Measurements from ENCODE around the gene SOCS1. TPM values are rescaled to one million over a fixed set of nuclear protein-coding genes. Genes with fewer than 3 reads are reported as not detected.
A peak's percentile ranks its signal among the peaks of the same experiment; 100 is the strongest.

SOCS1 gene
- polyA plus RNA-seq, 1 of the 3 experiments (the other 2 are of a cell fraction), result 8.6 TPM

GRCh38 chr16:11259655-11260595, 3.9 kb upstream of the SOCS1 start:
- no peak for DNase-seq
- H2AFZ ChIP-seq (ENCODE audit: low read depth), result no peak overlapping the region
- no peaks in the 10 kb centered on the region for H3K9me3 ChIP-seq
- 87% methylated on average over 12 of the region's 12 CpGs for WGBS (ENCODE audit: low lambda C conversion rate)
- TF ChIP-seq YY1 (IDR thresholded peaks at IDR 0.05; ENCODE audit: low read depth), result no peak
- H3K4me2 ChIP-seq, result no peak overlapping the region
- ChIA-PET POLR2A (interaction anchor here (0.6 to 1.3 kb wide), 4 partner anchors 38 to 309 kb away, joined by 3 to 4 read pairs (median 3); no protein-coding TSS in a partner anchor), CTCF (interaction anchor here (1.0 to 14.4 kb wide), 6 partner anchors 37 to 306 kb away, joined by 3 to 318 read pairs (median 5); no protein-coding TSS in a partner anchor)
- peaks cover 6% of the 10 kb centered on the region for H4K20me1 ChIP-seq (ENCODE audit: insufficient read depth)
- no peaks in the 10 kb centered on the region for H3K36me3 ChIP-seq (replicated peaks in 1 of 2; ENCODE audit: control insufficient read depth in 1 of 2, insufficient read depth in 2 of 2, low read length in 1 of 2)
- no peaks in the 10 kb centered on the region for H3K27me3 ChIP-seq (ENCODE audit: insufficient read depth)
- H3K9ac ChIP-seq, result no peak overlapping the region
- H3K27ac ChIP-seq (ENCODE audit: low read depth in 2 of 2, low read length in 1 of 2), result no peak overlapping the region
- no peaks in the 10 kb centered on the region for H3K9me2 ChIP-seq
- no peak overlapping the region for H3K4me3 ChIP-seq (ENCODE audit: low read depth in 2 of 2, low read length in 1 of 2)
- peaks cover 4% of the 10 kb centered on the region for H3F3A ChIP-seq (replicated peaks; ENCODE audit: insufficient read depth)
- H3K79me2 ChIP-seq (ENCODE audit: insufficient read depth), result peaks cover 7% of the 10 kb centered on the region; the same call in 1 of the 2 replicates
- peaks cover 0 to 21% of the 10 kb centered on the region in 2 experiments; a peak in 1 of 4 replicates for H3K4me1 ChIP-seq (ENCODE audit: control insufficient read depth in 1 of 2, insufficient read depth in 2 of 2, low read depth in 1 of 2, low read length in 1 of 2)

- H3K27me3 ChIP-seq (ENCODE audit: insufficient read depth), result no peaks in the 10 kb centered on the region
- H3K4me1 ChIP-seq (ENCODE audit: control insufficient read depth in 1 of 2, insufficient read depth in 2 of 2, low read depth in 1 of 2, low read length in 1 of 2), result peaks cover 4 to 27% of the 10 kb centered on the region in 2 experiments; a peak in 3 of 4 replicates
- H3K9me2 ChIP-seq, result no peaks in the 10 kb centered on the region
- H3F3A ChIP-seq (replicated peaks; ENCODE audit: insufficient read depth), result peaks cover 10% of the 10 kb centered on the region
- H3K4me2 ChIP-seq, result no peak overlapping the region
- TF ChIP-seq, protein P1, sequence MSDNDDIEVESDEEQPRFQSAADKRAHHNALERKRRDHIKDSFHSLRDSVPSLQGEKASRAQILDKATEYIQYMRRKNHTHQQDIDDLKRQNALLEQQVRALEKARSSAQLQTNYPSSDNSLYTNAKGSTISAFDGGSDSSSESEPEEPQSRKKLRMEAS (IDR thresholded peaks at IDR 0.05; ENCODE audit: low read depth), result no peak
- TF ChIP-seq MXI1 (IDR thresholded peaks at IDR 0.05; ENCODE audit: low read depth, low read length), result 0 out of 2 replicates have a peak, but pooled peaks have one; percentile 19
- no peak for TF ChIP-seq TCF12 (IDR thresholded peaks at IDR 0.05)
- TF ChIP-seq NRF1 (IDR thresholded peaks at IDR 0.05; ENCODE audit: low read depth, low read length), result no peak
- H3K36me3 ChIP-seq (replicated peaks in 1 of 2; ENCODE audit: control insufficient read depth in 1 of 2, insufficient read depth in 2 of 2, low read length in 1 of 2), result no peaks in the 10 kb centered on the region
- DNase-seq, result peak; percentile 50
- peaks cover 17% of the 10 kb centered on the region for H4K20me1 ChIP-seq (ENCODE audit: insufficient read depth)
- peaks cover 18% of the 10 kb centered on the region for H3K79me2 ChIP-seq (ENCODE audit: insufficient read depth)
- no peak overlapping the region for H3K27ac ChIP-seq (ENCODE audit: low read depth in 2 of 2, low read length in 1 of 2)
- POLR2A ChIA-PET, result interaction anchor here (0.6 to 1.3 kb wide), 3 partner anchors 39 to 295 kb away, joined by 3 to 4 read pairs (median 3); no protein-coding TSS in a partner anchor
- H3K9me3 ChIP-seq, result no peaks in the 10 kb centered on the region
- CTCF ChIA-PET, result interaction anchor here (1.0 to 14.4 kb wide), 10 partner anchors 14 to 308 kb away, joined by 3 to 318 read pairs (median 8); partner anchors contain the start of gene PRM3
- H3K4me3 ChIP-seq (ENCODE audit: low read depth in 2 of 2, low read length in 1 of 2), result no peak overlapping the region
- H2AFZ ChIP-seq (ENCODE audit: low read depth), result no peak overlapping the region
- 74% methylated on average over 8 of the region's 15 CpGs for WGBS (ENCODE audit: low lambda C conversion rate)
- H3K9ac ChIP-seq, result no peak overlapping the region
These were observed 2.8 kb upstream of the SOCS1 start for GRCh38 chr16:11258553-11259492.
